ENCODE results near the gene SUPT20HL1.
"Not testable (repeated sequence)": the region's sequence is repeated elsewhere in the genome, so short reads cannot be mapped to it uniquely, and the experiment has no call there.

SUPT20HL1 gene
- 0 reads per million in 3 experiments for total RNA-seq

- DNase-seq, result no peak
Measured at GRCh38 chrX:24360272-24360671, at the start of gene SUPT20HL1. Gene SUPT20HL1 (plus strand): TSS chrX:24360639. CDS start chrX:24362761, 2,122 bp downstream.

- not testable (repeated sequence) for DNase-seq
Measured at GRCh38 chrX:24310916-24311315, 49.5 kb upstream of the SUPT20HL1 start.

DNA sequence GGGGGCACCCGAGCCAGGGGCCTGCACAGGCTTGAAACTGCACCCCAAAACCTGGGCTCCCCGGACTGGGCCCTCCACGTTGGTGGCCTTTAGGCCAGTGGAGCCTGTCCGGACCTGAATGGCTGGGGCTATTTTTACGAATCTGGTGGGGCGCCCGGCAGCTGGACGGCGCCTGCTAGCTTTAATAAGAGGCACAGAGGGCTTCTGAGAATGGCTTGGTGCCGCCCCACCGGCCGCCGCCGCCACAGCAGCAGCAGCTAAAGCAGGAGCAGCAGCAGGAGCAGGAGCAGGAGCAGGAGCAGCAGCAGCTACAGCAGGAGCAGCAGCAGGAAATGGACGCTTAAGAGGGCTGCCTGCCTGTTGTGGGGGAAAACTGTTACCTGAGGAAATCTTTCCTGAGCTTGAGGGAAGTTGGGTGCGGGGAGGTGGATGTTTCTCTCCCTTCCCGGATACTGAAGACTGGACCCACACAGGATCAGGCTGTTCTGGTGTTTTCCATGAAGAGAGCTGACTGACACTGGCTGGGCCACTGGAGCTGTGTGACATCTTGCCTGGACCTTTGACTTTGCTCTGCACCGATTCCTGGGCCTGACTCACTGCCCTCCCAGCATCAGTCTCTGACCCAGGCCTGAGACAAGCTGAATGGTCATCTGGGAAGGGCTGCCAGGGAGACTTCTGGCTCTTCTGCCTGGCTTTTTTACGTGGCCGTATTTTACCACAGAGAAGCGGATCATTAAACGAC is 48.8 kb upstream of the SUPT20HL1 start:
- not testable (repeated sequence) for DNase-seq

- DNase-seq, result not testable (repeated sequence)
Measured at GRCh38 chrX:24312249-24312607, 48.2 kb upstream of the SUPT20HL1 start.

DNA sequence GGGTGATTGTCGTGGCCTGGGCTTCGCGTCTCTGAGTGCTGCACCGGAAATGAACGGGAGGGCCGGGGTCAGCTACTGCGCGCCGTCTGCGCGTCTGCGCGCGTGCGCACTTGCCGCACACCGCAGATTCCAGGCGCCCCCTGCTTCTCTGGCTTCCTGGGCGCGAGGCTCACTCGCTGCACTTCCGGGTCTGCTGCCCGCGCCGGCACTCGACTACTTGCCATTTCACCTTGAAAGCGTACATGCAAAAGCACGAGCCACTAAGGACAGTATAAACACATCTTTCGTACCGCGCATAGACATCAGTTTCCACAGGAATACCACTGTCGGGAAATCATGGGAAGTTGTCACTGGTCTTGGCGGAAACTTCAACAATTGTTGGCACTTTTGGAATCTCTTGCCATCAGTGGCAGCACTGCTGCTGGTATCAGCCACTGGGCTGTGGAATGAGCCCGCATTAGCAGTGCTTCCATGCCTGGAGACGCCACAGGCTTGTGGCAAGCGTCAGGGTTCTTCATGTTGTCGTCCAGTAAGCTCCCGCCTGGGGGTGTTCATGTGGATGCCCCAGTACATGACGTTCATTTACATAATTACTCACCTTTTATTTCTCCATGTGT is 46.3 kb upstream of the SUPT20HL1 start, which contains the start of gene SUPT20HL2:
SUPT20HL2 (minus strand) TSS at position 51 of the 617 bp plus-strand sequence. CDS start 754 bp downstream, outside the sequence.
- DNase-seq, result no peak

DNA sequence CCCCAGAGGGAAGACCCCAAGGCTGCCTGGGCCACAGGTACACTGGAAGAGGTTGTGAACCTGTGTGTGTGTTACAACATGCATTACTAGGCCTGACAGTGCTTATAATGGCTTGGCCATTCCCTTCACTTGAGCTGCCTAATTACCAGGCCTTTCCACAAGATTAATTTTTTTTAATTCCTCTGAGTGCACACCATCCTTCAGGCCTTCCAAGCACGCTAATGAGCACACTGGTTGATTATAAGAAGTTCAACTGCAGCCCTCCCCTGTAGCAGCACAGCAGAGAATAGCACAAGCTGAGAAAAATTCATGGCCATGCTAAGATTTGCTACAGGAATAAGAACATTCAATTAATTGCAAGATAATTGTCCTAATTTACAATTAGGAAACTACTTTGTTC is 44.3 kb upstream of the SUPT20HL1 start:
- DNase-seq, result no peak

GRCh38 chrX:24317567-24317966 is 42.9 kb upstream of the SUPT20HL1 start:
- DNase-seq, result no peak

DNA sequence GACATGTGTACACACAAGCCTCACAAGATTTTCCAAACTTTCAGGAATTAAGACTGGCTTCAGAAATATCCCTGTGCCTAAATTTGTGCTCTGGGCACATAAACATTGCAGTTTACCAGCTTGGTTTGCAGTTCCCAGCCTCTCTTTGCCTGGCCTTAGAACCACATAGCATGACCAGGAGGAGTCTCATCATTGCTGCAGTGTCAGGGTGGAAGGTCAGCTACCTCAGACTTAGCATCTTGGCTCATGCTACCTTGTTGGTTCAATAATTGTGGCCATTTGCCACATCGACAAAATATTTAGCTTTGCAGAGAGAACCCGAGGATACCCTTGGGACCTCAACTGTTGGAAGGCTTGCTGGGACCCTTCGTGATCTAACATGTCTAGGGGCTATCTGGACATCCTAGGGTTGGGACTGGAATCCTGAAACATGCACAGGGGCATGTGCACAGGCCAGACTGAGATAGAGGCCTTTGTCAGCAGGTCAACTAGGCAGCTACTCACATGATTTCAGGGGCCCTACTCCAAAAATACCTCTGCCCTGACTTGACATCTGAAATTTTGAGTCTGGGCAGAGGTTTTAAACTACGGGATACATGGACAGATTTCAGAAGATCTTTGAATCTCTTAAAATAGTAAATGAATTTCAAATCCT is 38.6 kb upstream of the SUPT20HL1 start:
- no peak for DNase-seq

- DNase-seq, result no peak
Measured at GRCh38 chrX:24325231-24325630, 35.2 kb upstream of the SUPT20HL1 start.

GRCh38 chrX:24332878-24333277 is 27.6 kb upstream of the SUPT20HL1 start:
- no peak for DNase-seq

- DNase-seq, result no peak
Measured at GRCh38 chrX:24333371-24333770, 27.1 kb upstream of the SUPT20HL1 start.

DNA sequence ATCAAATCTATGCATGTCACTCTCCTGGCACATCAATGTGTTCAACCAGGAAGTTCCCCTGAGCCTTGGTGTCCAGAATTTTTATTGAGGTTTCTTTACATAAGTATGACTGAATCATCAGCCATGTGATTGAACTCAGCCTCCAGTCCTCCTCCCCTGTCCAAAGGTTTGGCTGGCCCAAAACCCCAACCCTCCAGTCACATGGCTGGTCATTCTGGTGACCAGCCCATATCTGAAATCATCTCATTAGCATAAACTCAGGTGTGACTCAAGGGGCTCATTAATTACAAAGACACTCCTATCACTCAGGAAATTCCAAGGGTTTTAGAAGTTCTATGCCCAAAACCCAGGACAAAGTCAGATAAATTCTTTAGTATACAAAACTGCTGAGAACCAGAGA is 26.0 kb upstream of the SUPT20HL1 start:
- DNase-seq, result no peak

DNA sequence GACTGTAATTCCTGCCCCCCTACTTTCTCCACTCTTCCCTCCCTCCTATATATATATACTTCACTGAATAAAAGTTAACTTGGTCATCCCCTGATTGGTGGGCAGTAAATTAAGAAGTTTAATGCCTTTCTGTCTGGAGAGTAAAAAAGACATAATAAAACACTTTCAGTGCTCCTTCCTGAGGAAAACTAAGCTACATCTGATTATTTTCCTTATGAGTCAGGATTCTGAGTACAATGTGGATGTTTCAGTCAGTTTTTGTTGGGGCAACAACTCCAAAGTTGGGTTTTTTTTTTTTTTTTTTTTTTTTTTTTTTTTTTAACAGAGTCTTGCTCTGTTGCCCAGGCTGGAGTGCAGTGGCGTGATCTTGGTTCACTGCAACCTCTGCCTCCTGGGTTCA is 24.6 kb upstream of the SUPT20HL1 start:
- DNase-seq, result no peak

DNA sequence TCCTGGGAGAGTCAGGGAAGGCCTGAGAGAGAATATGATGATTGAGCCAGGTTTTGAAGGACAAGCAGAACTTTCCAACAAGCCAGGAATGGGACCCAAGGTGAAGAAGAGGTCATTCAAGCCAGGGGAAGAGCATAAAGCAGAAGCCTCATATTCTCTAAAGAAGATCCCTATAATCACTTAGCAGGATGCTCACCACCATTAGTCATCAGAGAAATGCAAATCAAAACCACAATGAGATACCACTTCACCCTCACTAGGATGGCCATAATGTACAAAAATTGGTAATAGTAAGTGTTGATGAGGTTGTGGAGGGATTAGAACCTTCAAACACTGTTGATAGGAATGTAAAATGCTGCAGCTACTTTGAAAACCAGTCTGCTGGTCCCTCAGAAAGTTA is 20.5 kb upstream of the SUPT20HL1 start:
- no peak for DNase-seq

- DNase-seq, result no peak
Measured at GRCh38 chrX:24340501-24340900, 19.9 kb upstream of the SUPT20HL1 start.

- DNase-seq, result no peak
Measured at GRCh38 chrX:24341795-24342194, 18.6 kb upstream of the SUPT20HL1 start.

- no peak for DNase-seq
Measured at GRCh38 chrX:24343719-24344118, 16.7 kb upstream of the SUPT20HL1 start.

- DNase-seq, result no peak
Measured at GRCh38 chrX:24347881-24348280, 12.6 kb upstream of the SUPT20HL1 start.

DNA sequence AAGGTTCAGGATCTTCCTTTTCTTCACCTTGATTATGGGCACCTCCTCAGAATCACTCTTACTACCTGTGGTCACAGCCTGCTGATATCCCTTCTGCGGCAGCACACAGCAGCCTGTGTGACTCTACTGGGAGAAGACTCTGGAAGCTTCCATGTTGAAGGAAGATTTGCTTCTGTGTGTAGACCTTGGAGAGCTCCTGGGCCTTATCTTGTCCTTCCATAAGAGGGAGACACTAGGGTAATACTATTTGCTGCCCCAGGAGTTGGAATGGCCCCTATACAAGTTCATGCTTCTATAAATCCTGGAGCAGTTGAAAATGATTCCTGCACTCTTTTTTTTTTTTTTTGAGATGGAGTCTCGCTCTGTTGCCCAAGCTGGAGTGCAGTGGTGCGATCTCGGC is 10.2 kb upstream of the SUPT20HL1 start:
- DNase-seq, result no peak

- no peak for DNase-seq
Measured at GRCh38 chrX:24355095-24355494, 5.3 kb upstream of the SUPT20HL1 start.

- DNase-seq, result no peak
Measured at GRCh38 chrX:24357106-24357505, 3.3 kb upstream of the SUPT20HL1 start.

- not testable (repeated sequence) for DNase-seq
Measured at GRCh38 chrX:24362089-24362745, 1.8 kb downstream of the SUPT20HL1 start.

Data from central memory CD4-positive, alpha-beta T cell (primary cell).